ENCODE results near the gene PLEKHA5.

The PLEKHA5 gene

DNA sequence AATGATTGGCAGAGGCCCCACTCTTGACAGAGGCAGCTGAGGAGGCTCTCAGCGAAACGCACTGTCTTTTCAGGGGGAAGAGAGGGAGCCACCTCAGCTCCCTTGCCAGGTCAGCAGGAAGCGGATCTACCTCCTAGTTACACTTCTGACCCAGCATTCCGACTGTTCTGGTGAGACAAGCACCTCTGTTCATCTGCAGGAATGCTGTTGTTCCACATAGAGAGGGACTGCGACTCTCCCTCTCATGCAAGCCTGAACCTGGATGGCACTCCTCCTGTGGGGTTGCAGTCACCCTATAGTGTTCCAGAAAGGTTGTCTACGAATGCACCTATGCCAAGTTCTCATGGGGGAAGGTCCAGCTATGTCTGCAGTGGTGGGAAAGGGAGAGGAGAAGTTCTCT lies 272.7 kb downstream of the PLEKHA5 start:
- Histone ChIP-seq H3K79me2 (ENCODE audit: low read length) (no peaks in the 10 kb centered on the region), H3K27me3 (ENCODE audit: low read depth, low read length) (no peaks in the 10 kb centered on the region), H3K9me3 (ENCODE audit: insufficient read depth, low read length) (no peaks in the 10 kb centered on the region), H2AFZ (ENCODE audit: low read depth, low read length) (no peak overlapping the region), H3K27ac (ENCODE audit: low read length) (no peak overlapping the region), H3K4me1 (ENCODE audit: low read length) (no peaks in the 10 kb centered on the region), H3K4me2 (ENCODE audit: low read length) (no peak overlapping the region), H3K9ac (ENCODE audit: low read length) (no peak overlapping the region), H3K36me3 (replicated peaks; ENCODE audit: low read depth, low read length) (no peaks in the 10 kb centered on the region), H4K20me1 (ENCODE audit: insufficient read depth, low read length) (no peaks in the 10 kb centered on the region), H3K4me3 (ENCODE audit: low read length) (no peak overlapping the region)
- TF ChIP-seq, protein P1, sequence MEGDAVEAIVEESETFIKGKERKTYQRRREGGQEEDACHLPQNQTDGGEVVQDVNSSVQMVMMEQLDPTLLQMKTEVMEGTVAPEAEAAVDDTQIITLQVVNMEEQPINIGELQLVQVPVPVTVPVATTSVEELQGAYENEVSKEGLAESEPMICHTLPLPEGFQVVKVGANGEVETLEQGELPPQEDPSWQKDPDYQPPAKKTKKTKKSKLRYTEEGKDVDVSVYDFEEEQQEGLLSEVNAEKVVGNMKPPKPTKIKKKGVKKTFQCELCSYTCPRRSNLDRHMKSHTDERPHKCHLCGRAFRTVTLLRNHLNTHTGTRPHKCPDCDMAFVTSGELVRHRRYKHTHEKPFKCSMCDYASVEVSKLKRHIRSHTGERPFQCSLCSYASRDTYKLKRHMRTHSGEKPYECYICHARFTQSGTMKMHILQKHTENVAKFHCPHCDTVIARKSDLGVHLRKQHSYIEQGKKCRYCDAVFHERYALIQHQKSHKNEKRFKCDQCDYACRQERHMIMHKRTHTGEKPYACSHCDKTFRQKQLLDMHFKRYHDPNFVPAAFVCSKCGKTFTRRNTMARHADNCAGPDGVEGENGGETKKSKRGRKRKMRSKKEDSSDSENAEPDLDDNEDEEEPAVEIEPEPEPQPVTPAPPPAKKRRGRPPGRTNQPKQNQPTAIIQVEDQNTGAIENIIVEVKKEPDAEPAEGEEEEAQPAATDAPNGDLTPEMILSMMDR (IDR thresholded peaks at IDR 0.05; ENCODE audit: low read depth, low read length), result no peak
- no peak for TF ChIP-seq EZH2phosphoT487 (IDR thresholded peaks at IDR 0.05; ENCODE audit: low read depth)

DNA sequence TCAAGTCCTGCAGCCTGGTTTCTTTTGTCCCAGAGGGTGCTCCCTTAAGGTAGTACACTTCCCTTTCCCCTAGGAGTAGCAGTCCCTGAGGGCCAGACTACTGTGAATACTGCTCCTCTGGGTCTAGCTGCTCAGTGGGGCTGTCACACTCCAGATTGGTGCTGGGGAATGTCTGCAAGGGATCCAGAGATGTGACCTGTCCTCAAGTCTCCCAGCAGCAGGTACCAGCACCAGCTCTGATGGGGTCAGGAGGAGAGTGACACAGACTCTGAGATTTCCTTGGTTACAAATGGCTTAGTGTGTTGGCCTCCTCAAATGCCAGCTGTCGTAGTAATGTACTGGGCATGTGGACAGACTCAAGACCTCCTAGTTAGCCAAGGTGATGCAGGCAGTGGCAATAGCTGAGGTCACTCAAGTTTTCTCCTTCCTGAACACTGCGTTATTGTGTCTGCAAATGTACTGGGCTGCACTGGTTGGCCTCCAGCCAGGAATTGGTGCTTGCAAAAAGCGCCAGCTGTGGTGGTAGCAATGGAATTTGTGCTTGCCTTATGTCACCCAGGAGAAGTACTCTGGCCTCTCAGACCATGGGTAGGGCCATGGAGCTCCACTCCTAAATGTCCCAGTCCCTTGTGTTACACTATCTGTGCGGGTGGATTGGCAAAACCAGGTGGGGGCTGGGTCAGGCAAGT lies 273.4 kb downstream of the PLEKHA5 start:
- Histone ChIP-seq H3K27ac (ENCODE audit: low read length) (no peak overlapping the region), H3K4me2 (ENCODE audit: low read length) (no peak overlapping the region), H3K9me3 (ENCODE audit: insufficient read depth, low read length) (no peaks in the 10 kb centered on the region), H3K27me3 (ENCODE audit: low read depth, low read length) (no peaks in the 10 kb centered on the region), H4K20me1 (ENCODE audit: insufficient read depth, low read length) (no peaks in the 10 kb centered on the region), H2AFZ (ENCODE audit: low read depth, low read length) (no peak overlapping the region), H3K9ac (ENCODE audit: low read length) (no peak overlapping the region), H3K4me1 (ENCODE audit: low read length) (no peaks in the 10 kb centered on the region), H3K4me3 (ENCODE audit: low read length) (no peak overlapping the region), H3K36me3 (replicated peaks; ENCODE audit: low read depth, low read length) (no peaks in the 10 kb centered on the region), H3K79me2 (ENCODE audit: low read length) (no peaks in the 10 kb centered on the region)
- TF ChIP-seq, protein P1 (IDR thresholded peaks at IDR 0.05; ENCODE audit: low read depth, low read length), result no peak
- no peak for TF ChIP-seq EZH2phosphoT487 (IDR thresholded peaks at IDR 0.05; ENCODE audit: low read depth)

- no peak for TF ChIP-seq EZH2phosphoT487 (IDR thresholded peaks at IDR 0.05; ENCODE audit: low read depth)
- TF ChIP-seq, protein P1 (IDR thresholded peaks at IDR 0.05; ENCODE audit: low read depth, low read length), result no peak
- H3K9me3 ChIP-seq (ENCODE audit: insufficient read depth, low read length), result no peaks in the 10 kb centered on the region
- no peaks in the 10 kb centered on the region for H3K79me2 ChIP-seq (ENCODE audit: low read length)
- H3K36me3 ChIP-seq (replicated peaks; ENCODE audit: low read depth, low read length), result no peaks in the 10 kb centered on the region
- H3K4me2 ChIP-seq (ENCODE audit: low read length), result no peak overlapping the region
- H3K27ac ChIP-seq (ENCODE audit: low read length), result no peak overlapping the region
- no peak overlapping the region for H3K4me3 ChIP-seq (ENCODE audit: low read length)
- no peak overlapping the region for H3K9ac ChIP-seq (ENCODE audit: low read length)
- no peaks in the 10 kb centered on the region for H3K4me1 ChIP-seq (ENCODE audit: low read length)
- H2AFZ ChIP-seq (ENCODE audit: low read depth, low read length), result no peak overlapping the region
- no peaks in the 10 kb centered on the region for H3K27me3 ChIP-seq (ENCODE audit: low read depth, low read length)
- no peaks in the 10 kb centered on the region for H4K20me1 ChIP-seq (ENCODE audit: insufficient read depth, low read length)
Observed at GRCh38 chr12:19404242-19404880, 274.8 kb downstream of the PLEKHA5 start.

GRCh38 chr12:19409376-19409775 lies 279.8 kb downstream of the PLEKHA5 start:
- no peak overlapping the region for H3K9ac ChIP-seq (ENCODE audit: low read length)
- H3K4me2 ChIP-seq (ENCODE audit: low read length), result no peak overlapping the region

More at GRCh38 chr12:19409376-19409775, 279.8 kb downstream of the PLEKHA5 start:
- Histone ChIP-seq H3K27me3 (ENCODE audit: low read depth, low read length) (no peaks in the 10 kb centered on the region), H2AFZ (ENCODE audit: low read depth, low read length) (no peak overlapping the region), H3K4me3 (ENCODE audit: low read length) (no peak overlapping the region), H3K4me1 (ENCODE audit: low read length) (no peaks in the 10 kb centered on the region), H3K9me3 (ENCODE audit: insufficient read depth, low read length) (no peaks in the 10 kb centered on the region), H3K27ac (ENCODE audit: low read length) (no peak overlapping the region), H3K36me3 (replicated peaks; ENCODE audit: low read depth, low read length) (no peaks in the 10 kb centered on the region), H4K20me1 (ENCODE audit: insufficient read depth, low read length) (no peaks in the 10 kb centered on the region), H3K79me2 (ENCODE audit: low read length) (no peaks in the 10 kb centered on the region)
- TF ChIP-seq, protein P1 (IDR thresholded peaks at IDR 0.05; ENCODE audit: low read depth, low read length), result no peak
- no peak for TF ChIP-seq EZH2phosphoT487 (IDR thresholded peaks at IDR 0.05; ENCODE audit: low read depth)

Measured in OCI-LY3 (cell line).